Uterus (tissue), 4 donors: ENCODE measurements around the gene NDUFA11. TPM values are rescaled to one million over a fixed set of nuclear protein-coding genes. Genes with fewer than 3 reads are reported as not detected.
"Not testable (repeated sequence)": the region's sequence is repeated elsewhere in the genome, so short reads cannot be mapped to it uniquely, and the experiment has no call there.

Experiments
- DNase-seq, 2 donors: peaks; one replicate each; pipeline ENCODE4 v3.0.0-alpha.2; 2019 to 2020
- H3K27ac ChIP-seq, 2 donors: fragments of 200-600 bp; sonication (generic); 1 replicate in 1 of 2; 2 replicates in 1 of 2; pipeline ENCODE4 v1.5.1; 2016 to 2018
- H3K27me3 ChIP-seq, 2 donors: fragments of 200-600 bp; sonication (generic); one replicate each; pipeline ENCODE4 v1.5.1; 2018 to 2019; ENCODE audit warnings: control low read depth in 1 of 2
- H3K36me3 ChIP-seq, 2 donors: fragments of 200-600 bp; sonication (generic); one replicate each; pipeline ENCODE4 v1.5.1; 2019; ENCODE audit warnings: control low read depth in 1 of 2
- H3K4me1 ChIP-seq, 2 donors: fragments of 200-600 bp; sonication (generic); one replicate each; pipeline ENCODE4 v1.5.1; 2018 to 2019; ENCODE audit warnings: control low read depth in 1 of 2
- H3K4me3 ChIP-seq, 2 donors: fragments of 200-600 bp; sonication (generic); 1 replicate in 1 of 2; 2 replicates in 1 of 2; pipeline ENCODE4 v1.5.1; 2018 to 2019; ENCODE audit warnings: mild to moderate bottlenecking in 1 of 2
- H3K9me3 ChIP-seq, 2 donors: fragments of 200-600 bp; sonication (generic); one replicate each; pipeline ENCODE4 v1.5.1; 2019; ENCODE audit warnings: control low read depth in 1 of 2
- POLR2A ChIP-seq, 2 donors: fragments of 450-650 bp; IDR thresholded peaks; one replicate each; pipeline ENCODE4 v1.6.1; 2016; ENCODE audit warnings: antibody characterized with exemption in 2 of 2, mild to moderate bottlenecking in 1 of 2, moderate library complexity in 1 of 2
- intact Hi-C: fragments of 100-400 bp; cut with DNase I; formaldehyde crosslinking; loops from one replicate; pipeline ENCODE4 v1.15.1; 2023; ENCODE audit warnings: low total_unique reads
- total RNA-seq, 4 donors: library from RNA; depleted of rRNA in 3 of 4; stranded (reverse); fragments of >200 nt in 3 of 4; gene quantifications; one replicate each; pipeline versions ENCODE4 v1.1.0 to v1.2.4, GENCODE V29; 2014 to 2023
- TF ChIP-seq, protein P1 (sequence below), 4 experiments: fragments of 200-600 bp in 2 of 4; fragments of 450-650 bp in 2 of 4; sonication (generic) in 2 of 4; IDR thresholded peaks; one replicate each; pipeline ENCODE4 v1.5.1; 2016 to 2019; ENCODE audit warnings: antibody characterized with exemption in 4 of 4, mild to moderate bottlenecking in 2 of 4, moderate library complexity in 1 of 4
- donor health status: DM: yes; HTN: yes; CAD: no.

Gene NDUFA11
- total RNA-seq, 4 donors from 2014 or later, result 68.7 to 261 (median 150) TPM

DNA sequence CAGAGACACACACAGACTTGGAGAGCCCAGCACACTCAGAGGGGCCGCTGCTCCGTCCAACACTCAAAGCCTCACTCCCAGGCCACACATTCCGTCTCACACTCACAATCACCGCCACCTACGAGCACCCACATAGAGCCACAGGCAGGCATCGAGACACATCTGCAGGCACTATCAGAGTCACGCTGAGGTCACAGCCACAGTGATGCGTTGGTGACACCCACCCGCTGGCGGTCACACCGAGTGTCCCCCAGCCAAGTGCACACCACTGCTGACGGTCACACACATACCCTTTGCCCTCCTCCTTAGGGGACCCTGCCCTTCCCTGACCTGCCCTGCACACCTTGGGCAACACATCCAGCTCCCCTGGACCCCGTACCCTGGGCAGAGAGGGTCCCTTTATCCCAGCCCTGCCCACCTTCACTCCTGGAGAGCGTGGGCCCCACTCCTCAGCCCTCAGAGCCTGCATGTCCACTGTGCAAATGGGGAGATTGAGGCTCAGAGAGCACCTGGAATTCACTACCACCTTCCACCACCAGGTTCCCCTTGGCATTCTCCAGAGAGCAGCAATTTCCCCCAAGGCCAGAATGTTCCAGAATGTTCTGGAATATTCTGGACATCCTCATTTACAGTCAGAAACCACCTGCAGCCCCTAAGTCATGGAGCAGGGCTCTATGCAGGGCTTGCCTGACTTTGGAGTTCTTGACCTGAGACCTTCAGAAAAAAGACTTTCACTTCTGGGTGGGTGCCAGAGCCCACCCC is 38.7 kb downstream of the NDUFA11 start:
- intact Hi-C loops, result no loop called here
- DNase-seq, result no peak
- no peak overlapping the region for H3K27ac ChIP-seq

DNA sequence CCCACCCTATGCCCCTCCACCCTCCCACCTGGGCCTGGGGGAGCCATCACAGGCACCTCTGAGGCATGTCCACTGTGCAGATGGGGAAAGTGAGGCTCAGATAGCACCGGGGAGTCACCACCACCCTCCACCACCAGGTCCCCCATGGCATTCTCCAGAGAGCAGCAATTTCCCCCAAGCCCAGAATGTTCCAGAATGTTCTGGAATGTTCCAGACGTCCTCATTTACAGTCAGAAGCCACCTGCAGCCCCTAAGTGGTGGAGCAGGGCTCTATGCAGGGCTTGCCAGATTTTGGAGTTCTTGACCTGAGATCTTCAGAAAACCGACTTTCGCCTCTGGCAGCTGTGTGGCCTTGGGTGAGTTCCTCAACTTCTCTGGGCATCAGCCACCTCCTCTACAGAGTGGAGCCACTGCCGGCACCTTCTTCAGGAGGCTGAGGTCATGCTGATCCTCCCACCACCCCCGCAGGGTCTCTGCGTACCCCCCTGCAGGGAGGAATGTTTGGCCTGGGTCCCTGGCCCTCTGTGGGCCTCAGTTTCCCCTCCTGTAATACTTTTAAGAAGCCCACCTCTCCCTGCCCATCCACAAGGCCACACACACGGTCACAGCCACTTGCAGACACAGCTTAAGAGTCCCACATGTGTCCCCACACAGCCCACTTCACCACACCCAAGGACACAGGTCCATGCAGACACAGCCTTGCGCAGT is 39.4 kb downstream of the NDUFA11 start:
- TF ChIP-seq, protein P1, sequence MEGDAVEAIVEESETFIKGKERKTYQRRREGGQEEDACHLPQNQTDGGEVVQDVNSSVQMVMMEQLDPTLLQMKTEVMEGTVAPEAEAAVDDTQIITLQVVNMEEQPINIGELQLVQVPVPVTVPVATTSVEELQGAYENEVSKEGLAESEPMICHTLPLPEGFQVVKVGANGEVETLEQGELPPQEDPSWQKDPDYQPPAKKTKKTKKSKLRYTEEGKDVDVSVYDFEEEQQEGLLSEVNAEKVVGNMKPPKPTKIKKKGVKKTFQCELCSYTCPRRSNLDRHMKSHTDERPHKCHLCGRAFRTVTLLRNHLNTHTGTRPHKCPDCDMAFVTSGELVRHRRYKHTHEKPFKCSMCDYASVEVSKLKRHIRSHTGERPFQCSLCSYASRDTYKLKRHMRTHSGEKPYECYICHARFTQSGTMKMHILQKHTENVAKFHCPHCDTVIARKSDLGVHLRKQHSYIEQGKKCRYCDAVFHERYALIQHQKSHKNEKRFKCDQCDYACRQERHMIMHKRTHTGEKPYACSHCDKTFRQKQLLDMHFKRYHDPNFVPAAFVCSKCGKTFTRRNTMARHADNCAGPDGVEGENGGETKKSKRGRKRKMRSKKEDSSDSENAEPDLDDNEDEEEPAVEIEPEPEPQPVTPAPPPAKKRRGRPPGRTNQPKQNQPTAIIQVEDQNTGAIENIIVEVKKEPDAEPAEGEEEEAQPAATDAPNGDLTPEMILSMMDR (IDR thresholded peaks at IDR 0.05), result no peak
- TF ChIP-seq POLR2A (IDR thresholded peaks at IDR 0.05), result no peak
- no peak overlapping the region for H3K27ac ChIP-seq
- H3K36me3 ChIP-seq, result no peaks in the 10 kb centered on the region
- intact Hi-C loops, result no loop called here
- no peak overlapping the region for H3K4me3 ChIP-seq
- DNase-seq, result no peak
- H3K9me3 ChIP-seq, result no peaks in the 10 kb centered on the region
- H3K27me3 ChIP-seq, result no peaks in the 10 kb centered on the region
- H3K4me1 ChIP-seq, result no peaks in the 10 kb centered on the region

More for the DNA sequence above, 38.7 kb downstream of the NDUFA11 start:
- Histone ChIP-seq H3K4me1 (no peaks in the 10 kb centered on the region), H3K9me3 (no peaks in the 10 kb centered on the region), H3K27me3 (no peaks in the 10 kb centered on the region), H3K36me3 (no peaks in the 10 kb centered on the region), H3K4me3 (no peak overlapping the region)
- TF ChIP-seq POLR2A (IDR thresholded peaks at IDR 0.05), result no peak
- TF ChIP-seq, protein P1 (IDR thresholded peaks at IDR 0.05), result peak in 1 of 4 experiments; percentile 5

DNA sequence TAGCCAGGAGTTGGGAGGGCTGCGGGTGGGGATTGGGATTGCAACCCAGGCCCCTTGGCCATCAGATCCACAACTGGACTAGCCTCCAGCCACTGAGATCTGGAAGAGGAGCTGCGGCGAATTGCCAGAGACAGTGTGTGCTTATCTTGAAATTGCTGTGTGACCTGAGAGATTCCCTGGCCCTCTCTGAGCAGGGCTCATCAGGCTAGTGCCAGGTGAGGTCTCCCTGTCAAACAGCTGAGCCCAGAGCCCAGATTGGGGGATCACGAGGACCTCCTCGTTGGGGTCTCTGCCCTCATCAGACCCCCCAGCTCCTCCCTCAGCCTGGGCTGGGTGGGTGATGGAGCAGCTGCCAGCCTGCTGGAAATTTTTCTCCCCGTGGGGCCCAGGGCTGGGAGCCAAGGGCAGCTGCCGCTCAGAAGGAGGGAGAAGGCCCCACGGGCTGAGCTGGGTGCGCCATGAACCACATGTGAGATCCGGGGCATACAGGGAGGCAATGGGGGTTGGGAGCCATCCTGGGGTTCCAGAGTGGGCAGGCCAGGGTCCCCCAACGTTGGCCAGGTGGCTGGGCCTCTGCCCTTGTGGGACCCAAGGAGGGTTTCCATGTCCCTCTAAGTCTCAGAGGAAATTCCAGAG is 40.4 kb downstream of the NDUFA11 start:
- no peak for TF ChIP-seq POLR2A (IDR thresholded peaks at IDR 0.05)
- TF ChIP-seq, protein P1 (IDR thresholded peaks at IDR 0.05), result no peak
- H3K36me3 ChIP-seq, result no peaks in the 10 kb centered on the region
- H3K27ac ChIP-seq, result no peak overlapping the region
- intact Hi-C loops, result no loop called here
- H3K27me3 ChIP-seq, result no peaks in the 10 kb centered on the region
- H3K9me3 ChIP-seq, result no peaks in the 10 kb centered on the region
- no peak overlapping the region for H3K4me3 ChIP-seq
- H3K4me1 ChIP-seq, result no peaks in the 10 kb centered on the region
- DNase-seq, result no peak

DNA sequence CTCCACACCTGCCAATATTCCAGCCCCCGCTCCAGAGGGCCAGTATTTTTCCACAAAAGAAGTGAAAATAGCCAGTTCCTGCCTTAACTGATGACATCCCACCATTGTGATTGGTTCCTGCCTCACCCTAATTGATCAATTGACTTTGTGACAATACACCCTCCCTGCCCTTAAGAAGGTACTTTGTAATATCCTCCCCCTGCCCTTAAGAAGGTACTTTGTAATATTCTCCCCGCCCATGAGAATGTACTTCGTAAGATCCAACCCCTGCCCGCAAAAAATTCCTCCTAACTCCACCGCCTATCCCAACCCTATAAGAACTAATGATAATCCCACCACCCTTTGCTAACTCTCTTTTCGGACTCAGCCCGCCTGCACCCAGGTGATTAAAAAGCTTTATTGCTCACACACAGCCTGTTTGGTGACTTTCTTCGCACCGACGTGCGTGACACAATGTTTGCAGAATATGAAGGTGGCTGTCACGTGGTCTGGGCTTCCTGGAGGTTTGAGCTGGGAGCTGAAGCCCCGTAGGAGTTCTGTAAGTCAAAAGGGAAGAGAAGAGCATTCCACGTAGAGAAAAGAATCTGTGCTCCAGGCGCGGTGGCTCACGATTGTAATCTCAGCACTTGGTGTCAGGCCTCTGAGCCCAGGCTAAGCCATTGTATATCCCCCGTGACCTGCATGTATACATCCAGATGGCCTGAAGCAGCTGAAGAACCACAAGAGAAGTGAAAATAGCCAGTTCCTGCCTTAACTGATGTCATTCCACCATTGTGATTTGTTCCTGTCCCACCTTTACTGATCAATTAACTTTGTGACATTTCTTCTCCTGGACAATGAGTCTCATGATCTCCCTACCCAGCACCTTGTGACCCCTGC is 46.1 kb downstream of the NDUFA11 start:
- no peak overlapping the region for H3K4me3 ChIP-seq
- intact Hi-C loops, result no loop called here
- no peaks in the 10 kb centered on the region for H3K36me3 ChIP-seq
- H3K27me3 ChIP-seq, result no peaks in the 10 kb centered on the region
- no peak overlapping the region for H3K27ac ChIP-seq
- no peak for DNase-seq
- no peaks in the 10 kb centered on the region for H3K4me1 ChIP-seq
- H3K9me3 ChIP-seq, result no peaks in the 10 kb centered on the region
- no peak for TF ChIP-seq POLR2A (IDR thresholded peaks at IDR 0.05)
- TF ChIP-seq, protein P1 (IDR thresholded peaks at IDR 0.05), result no peak

DNA sequence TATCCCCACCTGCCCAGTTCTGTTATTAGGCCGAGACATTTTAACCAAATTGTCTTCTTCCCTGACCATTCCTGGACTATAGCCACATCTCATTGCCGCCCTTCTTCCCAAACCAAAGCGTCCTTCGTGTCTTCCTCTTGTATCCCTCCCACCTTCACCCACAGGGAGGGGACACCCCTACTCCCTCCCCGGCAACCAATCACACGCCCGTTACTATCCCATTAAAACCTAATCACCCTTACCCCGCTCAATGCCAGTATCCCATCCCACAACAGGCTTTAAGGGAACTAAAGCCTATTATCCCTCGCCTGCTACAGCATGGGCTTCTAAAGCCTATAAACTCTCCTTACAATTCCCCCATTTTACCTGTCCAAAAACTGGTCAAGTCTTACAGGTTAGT is 48.4 kb downstream of the NDUFA11 start:
- H3K4me3 ChIP-seq, H3K4me1 ChIP-seq, intact Hi-C loops, H3K27ac ChIP-seq, H3K36me3 ChIP-seq, H3K9me3 ChIP-seq, H3K27me3 ChIP-seq, DNase-seq: not testable (repeated sequence)

DNA sequence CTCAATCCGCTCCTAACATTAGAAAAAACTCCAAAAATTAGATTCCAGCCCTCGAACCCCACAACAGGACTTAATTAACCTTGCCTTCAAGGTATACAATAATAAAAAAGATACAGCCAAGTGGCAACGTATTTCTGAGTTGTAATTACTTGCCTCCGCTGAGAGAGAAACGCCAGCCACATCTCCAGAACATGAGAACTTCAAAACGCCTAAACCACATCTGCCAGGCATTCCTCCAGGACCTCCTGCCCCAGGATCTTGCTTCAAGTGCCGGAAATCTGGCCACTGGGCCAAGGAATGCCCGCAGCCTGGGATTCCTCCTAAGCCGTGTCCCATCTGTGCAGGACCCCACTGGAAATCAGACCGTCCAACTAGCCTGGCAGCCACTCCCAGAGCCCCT is 49.5 kb downstream of the NDUFA11 start:
- H3K9me3 ChIP-seq, DNase-seq, H3K27ac ChIP-seq, H3K4me3 ChIP-seq, H3K4me1 ChIP-seq, H3K36me3 ChIP-seq, H3K27me3 ChIP-seq, intact Hi-C loops: not testable (repeated sequence)
